Erythroblast (primary cell): ENCODE measurements around the gene ALDH9A1.
"Not testable (repeated sequence)": the region's sequence is repeated elsewhere in the genome, so short reads cannot be mapped to it uniquely, and the experiment has no call there.

ENCODE experiments used
- DNase-seq, 2 experiments: peaks; one replicate each; lab custom pipeline; 2025; lab: John Stamatoyannopoulos, UW
- GATA1 ChIP-seq: IDR thresholded peaks from 2 replicates; pipeline ENCODE4 v1.6.1; 2011; ENCODE audit warnings: low read depth, mild to moderate bottlenecking, control low read depth, low read length, moderate library complexity
- POLR2A ChIP-seq: IDR thresholded peaks from 2 replicates; pipeline ENCODE4 v1.6.1; 2011; ENCODE audit warnings: mild to moderate bottlenecking, low read length

ALDH9A1 gene

GRCh38 chr1:165707984-165708706 is 9.8 kb upstream of the ALDH9A1 start:
- no peak for TF ChIP-seq GATA1
- no peak for TF ChIP-seq POLR2A
- no peak for DNase-seq

DNA sequence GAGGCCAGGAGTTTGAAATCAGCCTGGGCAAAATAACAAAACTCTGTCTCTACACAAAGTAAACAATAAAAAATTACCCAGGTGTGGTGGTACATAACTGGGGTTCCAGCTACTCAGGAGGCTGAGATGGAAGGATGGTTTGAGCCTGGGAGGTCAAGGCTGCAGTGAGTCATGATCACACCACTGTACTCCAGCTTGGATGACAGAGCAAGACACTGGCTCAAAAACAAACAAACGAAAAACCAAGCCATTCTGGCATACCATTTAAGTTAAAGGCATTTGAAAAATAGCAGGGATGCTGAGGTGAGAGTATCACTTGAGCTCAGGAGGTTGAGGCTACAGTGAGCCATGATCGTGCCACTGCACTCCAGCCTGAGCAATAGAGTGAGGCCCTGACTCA is 5.3 kb upstream of the ALDH9A1 start:
- no peak for DNase-seq
- TF ChIP-seq GATA1 (no peak), POLR2A (no peak)

DNA sequence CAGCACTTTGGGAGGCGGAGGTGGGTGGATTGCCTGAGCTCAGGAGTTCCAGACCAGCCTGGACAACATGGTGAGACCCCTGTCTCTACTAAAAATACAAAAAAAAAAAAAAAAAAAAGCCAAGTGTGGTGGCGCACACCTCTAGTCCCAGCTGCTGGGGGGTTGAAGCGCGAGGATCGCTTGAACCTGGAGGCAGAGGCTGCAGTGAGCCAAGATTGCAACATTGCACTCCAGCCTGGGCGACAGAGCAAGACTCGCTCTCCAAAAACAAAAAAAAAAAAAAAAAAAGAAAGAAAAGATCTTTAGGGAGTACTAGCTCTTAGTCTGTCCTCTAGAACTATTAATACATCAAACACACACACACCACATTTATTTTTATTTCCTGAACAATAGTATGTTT is 3.6 kb upstream of the ALDH9A1 start:
- not testable (repeated sequence) for DNase-seq

GRCh38 chr1:165699577-165699976 is 1.2 kb upstream of the ALDH9A1 start:
- TF ChIP-seq GATA1 (no peak), POLR2A (no peak)

GRCh38 chr1:165698761-165699052 is 345 bp upstream of the ALDH9A1 start:
- TF ChIP-seq POLR2A (no peak), GATA1 (no peak)
- no peak for DNase-seq

More at GRCh38 chr1:165699577-165699976, 1.2 kb upstream of the ALDH9A1 start:
- no peak for DNase-seq

DNA sequence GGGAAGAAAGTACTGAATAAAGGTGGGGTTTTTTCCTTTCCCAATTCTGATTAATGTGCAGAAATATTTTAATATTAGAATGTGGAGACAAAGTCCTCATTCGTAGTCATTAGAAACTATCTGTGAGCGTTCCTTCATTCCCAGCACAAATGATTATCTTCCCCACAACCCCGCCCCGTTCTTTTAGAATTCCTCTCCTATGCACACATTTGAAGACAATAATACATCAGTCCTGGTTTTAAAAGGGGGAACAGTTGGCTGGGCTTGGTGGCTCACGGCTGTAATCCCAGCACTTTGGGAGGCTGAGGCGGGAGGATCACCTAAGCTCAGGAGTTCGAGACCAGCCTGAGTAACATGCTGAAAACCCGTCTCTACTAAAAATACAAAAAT is 876 bp downstream of the ALDH9A1 start:
- DNase-seq: no peak
- no peak for TF ChIP-seq POLR2A

DNA sequence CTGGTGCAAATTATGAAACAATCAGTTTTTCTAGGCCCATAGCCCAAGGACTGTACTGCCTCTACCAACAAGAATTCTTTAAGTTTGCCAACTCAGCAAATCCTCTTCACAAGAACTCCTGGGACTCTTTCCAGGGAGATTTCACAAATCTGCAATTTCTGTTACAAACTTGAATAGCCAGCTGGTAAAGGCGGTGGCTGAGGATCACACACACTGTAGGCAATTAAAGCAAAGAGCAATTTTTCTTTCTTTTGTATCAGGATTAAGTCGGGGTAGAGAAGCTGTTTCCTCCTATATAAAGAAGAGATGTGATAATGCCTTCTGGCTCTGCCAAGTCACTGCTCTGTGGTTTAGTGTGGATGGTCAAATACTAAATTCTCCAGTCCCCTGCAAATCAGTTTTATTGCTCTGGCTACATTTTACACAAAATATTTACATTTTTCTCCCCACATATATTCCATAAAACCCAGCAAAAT is 1.7 kb downstream of the ALDH9A1 start:
- TF ChIP-seq POLR2A (no peak), GATA1 (no peak)
- DNase-seq: peak; percentile 9 to 14

- no peak for TF ChIP-seq POLR2A
- TF ChIP-seq GATA1: no peak
Measured at GRCh38 chr1:165695031-165695430, 3.3 kb downstream of the ALDH9A1 start.

DNA sequence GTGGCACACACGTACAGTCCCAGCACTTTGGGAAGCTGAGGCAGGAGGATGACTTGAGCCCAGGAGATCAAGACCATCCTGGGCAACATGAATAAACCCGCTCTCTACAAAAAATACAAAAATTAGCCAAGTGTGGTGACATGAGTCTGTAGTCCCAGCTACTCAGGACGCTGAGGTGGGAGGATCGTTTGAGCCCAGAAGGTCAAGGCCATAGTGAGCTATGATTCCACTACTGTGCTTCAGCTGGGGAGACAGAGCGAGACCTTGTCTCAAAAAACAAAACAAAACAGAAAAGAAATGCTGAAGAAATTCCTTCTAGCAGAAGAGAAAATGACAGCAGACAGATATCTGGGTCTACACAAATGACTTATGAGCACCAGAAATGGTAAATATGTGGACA is 10.3 kb downstream of the ALDH9A1 start:
- no peak for DNase-seq
- TF ChIP-seq POLR2A (no peak), GATA1 (no peak)

More at GRCh38 chr1:165695031-165695430, 3.3 kb downstream of the ALDH9A1 start:
- DNase-seq: no peak

- TF ChIP-seq POLR2A: no peak
- TF ChIP-seq GATA1: no peak
- peak in 1 of 2 experiments; percentile 14 for DNase-seq
Measured at GRCh38 chr1:165686971-165687433, 11.4 kb downstream of the ALDH9A1 start.

DNA sequence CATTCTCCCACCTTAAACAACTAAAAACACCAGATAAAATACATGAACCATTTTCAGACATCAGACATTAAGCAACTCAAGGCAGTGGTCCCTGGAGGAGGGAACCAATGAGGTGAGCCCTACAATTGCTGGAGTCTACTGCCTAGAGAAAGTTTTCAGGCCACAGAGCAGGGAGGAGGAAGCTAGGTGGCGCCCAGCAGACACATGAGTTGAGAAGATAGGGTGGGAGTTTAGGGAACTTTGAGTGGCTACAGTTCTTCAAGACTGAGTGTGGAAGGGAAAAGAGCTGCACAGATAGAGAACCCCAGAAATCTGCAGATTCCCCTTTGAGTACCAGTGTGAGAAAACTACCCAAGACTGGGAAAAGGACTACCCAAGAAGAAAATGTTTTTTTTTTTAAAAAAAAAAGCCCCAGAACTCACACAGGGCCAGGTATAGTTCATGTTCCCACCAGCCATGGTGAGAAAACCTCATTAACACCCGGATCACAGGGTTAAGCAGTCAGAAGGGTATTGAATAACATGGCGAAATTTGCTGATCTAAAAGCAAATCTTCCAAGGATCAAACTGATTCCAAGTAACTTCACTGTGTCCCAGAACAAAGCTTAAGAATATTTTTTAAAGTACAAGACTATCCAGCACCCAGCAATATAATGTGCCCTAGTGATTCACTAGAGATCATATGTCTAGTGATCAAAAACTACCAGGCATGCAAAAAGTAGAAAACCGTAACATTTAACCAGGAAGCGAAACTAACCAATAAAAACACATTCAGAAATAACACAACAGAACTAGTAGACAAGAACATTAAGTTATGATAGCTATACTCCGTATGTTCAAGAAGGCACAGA is 12.0 kb downstream of the ALDH9A1 start:
- TF ChIP-seq POLR2A (no peak), GATA1 (no peak)

GRCh38 chr1:165683848-165684485 is 14.4 kb downstream of the ALDH9A1 start:
- DNase-seq: no peak
- TF ChIP-seq POLR2A (no peak), GATA1 (no peak)

More for the DNA sequence above, 12.0 kb downstream of the ALDH9A1 start:
- peak; percentile 38 for DNase-seq

GRCh38 chr1:165680773-165681172 is 17.6 kb downstream of the ALDH9A1 start:
- DNase-seq: not testable (repeated sequence)

GRCh38 chr1:165680303-165680702 is 18.1 kb downstream of the ALDH9A1 start:
- DNase-seq: no peak
- no peak for TF ChIP-seq GATA1
- no peak for TF ChIP-seq POLR2A
